Measurements from ENCODE around the gene GREB1L.
"Not testable (repeated sequence)": the region's sequence is repeated elsewhere in the genome, so short reads cannot be mapped to it uniquely, and the experiment has no call there.

The GREB1L gene

GRCh38 chr18:21306368-21306767, 64.3 kb downstream of the GREB1L start:
- Histone ChIP-seq H3K36me3 (ENCODE audit: control insufficient read depth, insufficient read depth, low read length, severe bottlenecking) (no peaks in the 10 kb centered on the region), H3K27me3 (replicated peaks; ENCODE audit: control insufficient read depth, insufficient read depth, low read length) (no peaks in the 10 kb centered on the region), H3K4me1 (ENCODE audit: control insufficient read depth, insufficient read depth, low read length) (peaks cover 5% of the 10 kb centered on the region), H3K9ac (ENCODE audit: low read length) (no peak overlapping the region), H3K9me3 (ENCODE audit: control insufficient read depth, low read length) (no peaks in the 10 kb centered on the region), H3K4me3 (ENCODE audit: low read length) (no peak overlapping the region)
- no peak for DNase-seq (ENCODE audit: low read depth)

DNA sequence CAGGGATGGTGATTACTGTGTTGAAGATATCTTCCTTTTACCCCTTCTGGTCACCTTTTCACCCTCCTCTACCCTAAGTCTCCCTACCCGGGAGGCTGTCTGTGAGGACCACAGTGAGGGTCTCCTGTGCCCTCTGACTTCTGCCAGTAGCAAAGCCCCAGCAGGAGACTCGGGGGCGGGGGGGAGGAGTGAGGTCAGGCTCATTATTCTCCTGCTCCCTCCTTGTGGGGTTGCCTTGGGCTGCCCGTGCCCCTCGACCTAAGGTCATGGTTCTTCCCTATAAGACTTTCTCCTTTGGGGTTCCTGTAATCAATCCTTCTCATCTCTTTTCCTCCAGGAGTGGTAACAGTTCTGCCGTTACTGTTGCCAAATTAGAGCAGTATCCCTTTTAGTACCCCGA, 65.5 kb downstream of the GREB1L start:
- DNase-seq (ENCODE audit: low read depth): no peak
- Histone ChIP-seq H3K9me3 (ENCODE audit: control insufficient read depth, low read length) (no peaks in the 10 kb centered on the region), H3K4me3 (ENCODE audit: low read length) (no peak overlapping the region), H3K4me1 (ENCODE audit: control insufficient read depth, insufficient read depth, low read length) (no peaks in the 10 kb centered on the region), H3K36me3 (ENCODE audit: control insufficient read depth, insufficient read depth, low read length, severe bottlenecking) (no peaks in the 10 kb centered on the region), H3K27me3 (replicated peaks; ENCODE audit: control insufficient read depth, insufficient read depth, low read length) (no peaks in the 10 kb centered on the region), H3K9ac (ENCODE audit: low read length) (no peak overlapping the region)

GRCh38 chr18:21309248-21309647, 67.2 kb downstream of the GREB1L start:
- Histone ChIP-seq H3K4me1 (ENCODE audit: control insufficient read depth, insufficient read depth, low read length) (peaks cover 12% of the 10 kb centered on the region), H3K9ac (ENCODE audit: low read length) (no peak overlapping the region), H3K9me3 (ENCODE audit: control insufficient read depth, low read length) (no peaks in the 10 kb centered on the region), H3K4me3 (ENCODE audit: low read length) (no peak overlapping the region), H3K36me3 (ENCODE audit: control insufficient read depth, insufficient read depth, low read length, severe bottlenecking) (no peaks in the 10 kb centered on the region), H3K27me3 (replicated peaks; ENCODE audit: control insufficient read depth, insufficient read depth, low read length) (no peaks in the 10 kb centered on the region)
- DNase-seq (ENCODE audit: low read depth): no peak

GRCh38 chr18:21311980-21312379, 69.9 kb downstream of the GREB1L start:
- not testable (repeated sequence) for H3K9ac ChIP-seq (ENCODE audit: low read length); DNase-seq (ENCODE audit: low read depth); H3K9me3 ChIP-seq (ENCODE audit: control insufficient read depth, low read length); H3K36me3 ChIP-seq (ENCODE audit: control insufficient read depth, insufficient read depth, low read length, severe bottlenecking); H3K27me3 ChIP-seq (replicated peaks; ENCODE audit: control insufficient read depth, insufficient read depth, low read length); H3K4me3 ChIP-seq (ENCODE audit: low read length)
- peaks cover 35% of the 10 kb centered on the region for H3K4me1 ChIP-seq (ENCODE audit: control insufficient read depth, insufficient read depth, low read length)

- Histone ChIP-seq H3K36me3 (ENCODE audit: control insufficient read depth, insufficient read depth, low read length, severe bottlenecking) (no peaks in the 10 kb centered on the region), H3K9ac (ENCODE audit: low read length) (peak overlapping the region; percentile 46), H3K27me3 (replicated peaks; ENCODE audit: control insufficient read depth, insufficient read depth, low read length) (no peaks in the 10 kb centered on the region), H3K4me3 (ENCODE audit: low read length) (peak overlapping the region; percentile 53), H3K4me1 (ENCODE audit: control insufficient read depth, insufficient read depth, low read length) (peaks cover 35% of the 10 kb centered on the region), H3K9me3 (ENCODE audit: control insufficient read depth, low read length) (no peaks in the 10 kb centered on the region)
- peak; percentile 58 for DNase-seq (ENCODE audit: low read depth)
Observed at GRCh38 chr18:21313576-21313975, 71.5 kb downstream of the GREB1L start.

GRCh38 chr18:21314724-21315123, 72.7 kb downstream of the GREB1L start:
- Histone ChIP-seq H3K36me3 (ENCODE audit: control insufficient read depth, insufficient read depth, low read length, severe bottlenecking) (no peaks in the 10 kb centered on the region), H3K4me1 (ENCODE audit: control insufficient read depth, insufficient read depth, low read length) (peaks cover 35% of the 10 kb centered on the region), H3K9me3 (ENCODE audit: control insufficient read depth, low read length) (no peaks in the 10 kb centered on the region), H3K4me3 (ENCODE audit: low read length) (no peak overlapping the region), H3K27me3 (replicated peaks; ENCODE audit: control insufficient read depth, insufficient read depth, low read length) (no peaks in the 10 kb centered on the region), H3K9ac (ENCODE audit: low read length) (no peak overlapping the region)
- no peak for DNase-seq (ENCODE audit: low read depth)

DNA sequence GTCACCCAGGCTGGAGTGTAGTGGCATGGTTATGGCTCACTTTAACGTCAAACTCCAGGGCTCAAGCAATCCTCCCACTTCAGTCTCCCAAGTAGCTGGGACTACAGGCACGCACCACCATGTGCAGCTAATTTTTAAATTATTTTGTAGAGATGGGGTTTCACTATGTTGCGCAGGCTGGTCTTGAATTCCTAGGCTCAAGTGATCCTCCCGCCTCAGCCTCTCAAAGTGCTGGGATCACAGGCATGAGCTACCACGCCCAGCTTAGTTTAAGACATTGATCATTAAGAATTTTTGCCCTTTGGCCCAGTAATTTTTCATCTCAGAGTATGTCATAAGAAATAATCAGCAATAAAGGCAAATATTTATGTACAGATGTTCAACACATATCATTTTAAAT, 73.1 kb downstream of the GREB1L start:
- H3K36me3 ChIP-seq (ENCODE audit: control insufficient read depth, insufficient read depth, low read length, severe bottlenecking); H3K4me3 ChIP-seq (ENCODE audit: low read length); DNase-seq (ENCODE audit: low read depth): not testable (repeated sequence)

DNA sequence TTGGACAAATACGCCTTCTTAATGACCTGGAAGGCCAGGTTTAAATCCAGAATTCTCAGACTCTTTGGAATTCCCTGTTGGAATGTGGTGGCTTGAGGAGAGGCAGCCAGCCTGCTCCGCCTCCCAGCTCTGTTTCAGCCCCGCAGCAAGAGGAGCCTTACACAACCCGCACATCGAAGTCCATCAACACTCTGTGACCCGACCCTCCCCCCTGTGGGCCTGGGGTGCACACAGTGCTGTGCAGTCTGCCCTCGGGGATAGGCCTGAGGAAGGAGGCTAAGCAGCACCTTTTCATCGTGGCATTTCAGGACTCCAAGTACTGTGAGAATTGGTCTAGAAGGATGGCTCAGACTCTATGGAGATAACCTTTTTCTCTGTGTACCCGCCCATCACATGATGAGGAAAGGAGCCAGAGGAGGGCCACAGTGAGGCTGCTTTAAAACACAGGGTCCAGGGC, 73.7 kb downstream of the GREB1L start:
- Histone ChIP-seq H3K9ac (ENCODE audit: low read length) (no peak overlapping the region), H3K4me1 (ENCODE audit: control insufficient read depth, insufficient read depth, low read length) (peaks cover 35% of the 10 kb centered on the region), H3K4me3 (ENCODE audit: low read length) (no peak overlapping the region), H3K36me3 (ENCODE audit: control insufficient read depth, insufficient read depth, low read length, severe bottlenecking) (no peaks in the 10 kb centered on the region), H3K9me3 (ENCODE audit: control insufficient read depth, low read length) (no peaks in the 10 kb centered on the region), H3K27me3 (replicated peaks; ENCODE audit: control insufficient read depth, insufficient read depth, low read length) (no peaks in the 10 kb centered on the region)
- DNase-seq (ENCODE audit: low read depth): peak; percentile 28

More for the DNA sequence above, 73.1 kb downstream of the GREB1L start:
- H3K27me3 ChIP-seq (replicated peaks; ENCODE audit: control insufficient read depth, insufficient read depth, low read length); H3K9ac ChIP-seq (ENCODE audit: low read length); H3K9me3 ChIP-seq (ENCODE audit: control insufficient read depth, low read length): not testable (repeated sequence)
- peaks cover 35% of the 10 kb centered on the region for H3K4me1 ChIP-seq (ENCODE audit: control insufficient read depth, insufficient read depth, low read length)

GRCh38 chr18:21316296-21316695, 74.3 kb downstream of the GREB1L start:
- no peak for DNase-seq (ENCODE audit: low read depth)
- no peaks in the 10 kb centered on the region for H3K27me3 ChIP-seq (replicated peaks; ENCODE audit: control insufficient read depth, insufficient read depth, low read length)
- no peaks in the 10 kb centered on the region for H3K36me3 ChIP-seq (ENCODE audit: control insufficient read depth, insufficient read depth, low read length, severe bottlenecking)
- H3K9ac ChIP-seq (ENCODE audit: low read length): no peak overlapping the region
- H3K4me3 ChIP-seq (ENCODE audit: low read length): no peak overlapping the region
- H3K9me3 ChIP-seq (ENCODE audit: control insufficient read depth, low read length): no peaks in the 10 kb centered on the region
- peaks cover 35% of the 10 kb centered on the region for H3K4me1 ChIP-seq (ENCODE audit: control insufficient read depth, insufficient read depth, low read length)

DNA sequence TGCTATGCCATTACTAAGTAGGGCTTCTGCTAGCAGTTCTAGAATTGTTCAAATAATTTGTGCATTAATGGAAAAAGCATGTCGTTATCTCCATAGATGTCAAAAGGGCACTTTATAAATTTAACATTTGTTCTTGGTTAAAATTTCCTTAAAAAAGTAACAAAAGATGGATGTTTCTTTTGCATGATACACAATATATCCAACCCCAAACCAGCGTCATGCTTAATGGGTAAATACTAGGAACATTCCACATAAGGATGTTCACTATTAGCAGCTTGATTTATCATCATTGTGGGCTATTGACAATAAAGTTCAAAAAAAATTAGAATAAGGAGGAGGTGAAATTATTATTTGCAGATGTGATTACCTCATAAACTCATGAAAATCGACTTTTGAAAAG, 79.7 kb downstream of the GREB1L start:
- no peak overlapping the region for H3K9ac ChIP-seq (ENCODE audit: low read length)
- no peaks in the 10 kb centered on the region for H3K4me1 ChIP-seq (ENCODE audit: control insufficient read depth, insufficient read depth, low read length)
- H3K27me3 ChIP-seq (replicated peaks; ENCODE audit: control insufficient read depth, insufficient read depth, low read length): no peaks in the 10 kb centered on the region
- H3K36me3 ChIP-seq (ENCODE audit: control insufficient read depth, insufficient read depth, low read length, severe bottlenecking): no peaks in the 10 kb centered on the region
- no peak for DNase-seq (ENCODE audit: low read depth)
- no peak overlapping the region for H3K4me3 ChIP-seq (ENCODE audit: low read length)
- no peaks in the 10 kb centered on the region for H3K9me3 ChIP-seq (ENCODE audit: control insufficient read depth, low read length)

GRCh38 chr18:21327101-21327500, 85.1 kb downstream of the GREB1L start:
- Histone ChIP-seq H3K36me3 (ENCODE audit: control insufficient read depth, insufficient read depth, low read length, severe bottlenecking) (no peaks in the 10 kb centered on the region), H3K4me3 (ENCODE audit: low read length) (no peak overlapping the region), H3K4me1 (ENCODE audit: control insufficient read depth, insufficient read depth, low read length) (peaks cover 25% of the 10 kb centered on the region), H3K9ac (ENCODE audit: low read length) (no peak overlapping the region), H3K9me3 (ENCODE audit: control insufficient read depth, low read length) (no peaks in the 10 kb centered on the region), H3K27me3 (replicated peaks; ENCODE audit: control insufficient read depth, insufficient read depth, low read length) (no peaks in the 10 kb centered on the region)
- no peak for DNase-seq (ENCODE audit: low read depth)

- DNase-seq (ENCODE audit: low read depth): peak; percentile 25
- Histone ChIP-seq H3K9me3 (ENCODE audit: control insufficient read depth, low read length) (no peaks in the 10 kb centered on the region), H3K9ac (ENCODE audit: low read length) (peak overlapping the region; percentile 51), H3K27me3 (replicated peaks; ENCODE audit: control insufficient read depth, insufficient read depth, low read length) (no peaks in the 10 kb centered on the region), H3K4me1 (ENCODE audit: control insufficient read depth, insufficient read depth, low read length) (peaks cover 25% of the 10 kb centered on the region), H3K4me3 (ENCODE audit: low read length) (peak overlapping the region; percentile 38), H3K36me3 (ENCODE audit: control insufficient read depth, insufficient read depth, low read length, severe bottlenecking) (no peaks in the 10 kb centered on the region)
Observed at GRCh38 chr18:21330122-21330701, 88.2 kb downstream of the GREB1L start.
